DMS 273 treated with DMSO at 0.1 percent for 48 hours (cell line): ENCODE data around the gene ROCK1.

Experiments
- DNase-seq: peaks from one replicate; lab custom pipeline; 2025; lab: John Stamatoyannopoulos, UW

Gene ROCK1

GRCh38 chr18:21105936-21106335 is 5.7 kb downstream of the ROCK1 start:
- no peak for DNase-seq

- no peak for DNase-seq
Measured at GRCh38 chr18:21101172-21101571, 10.4 kb downstream of the ROCK1 start.

- no peak for DNase-seq
Measured at GRCh38 chr18:21100678-21101077, 10.9 kb downstream of the ROCK1 start.

- DNase-seq, result no peak
Measured at GRCh38 chr18:21100146-21100545, 11.5 kb downstream of the ROCK1 start.

- DNase-seq, result no peak
Measured at GRCh38 chr18:21099442-21099841, 12.2 kb downstream of the ROCK1 start.

- DNase-seq, result no peak
Measured at GRCh38 chr18:21096760-21097159, 14.9 kb downstream of the ROCK1 start.

GRCh38 chr18:21093133-21093532 is 18.5 kb downstream of the ROCK1 start:
- DNase-seq, result no peak

- DNase-seq, result no peak
Measured at GRCh38 chr18:21090680-21091079, 20.9 kb downstream of the ROCK1 start.

GRCh38 chr18:21085579-21086166 is 25.9 kb downstream of the ROCK1 start:
- DNase-seq, result no peak

GRCh38 chr18:21084511-21085078 is 27.0 kb downstream of the ROCK1 start:
- DNase-seq, result no peak

- DNase-seq, result no peak
Measured at GRCh38 chr18:21083017-21083416, 28.6 kb downstream of the ROCK1 start.

GRCh38 chr18:21081426-21081825 is 30.2 kb downstream of the ROCK1 start:
- DNase-seq, result no peak

- no peak for DNase-seq
Measured at GRCh38 chr18:21080576-21080975, 31.0 kb downstream of the ROCK1 start.

- no peak for DNase-seq
Measured at GRCh38 chr18:21074336-21075323, 37.0 kb downstream of the ROCK1 start.

- no peak for DNase-seq
Measured at GRCh38 chr18:21073180-21073579, 38.4 kb downstream of the ROCK1 start.

GRCh38 chr18:21071071-21071470 is 40.5 kb downstream of the ROCK1 start:
- no peak for DNase-seq

GRCh38 chr18:21069468-21069867 is 42.1 kb downstream of the ROCK1 start:
- no peak for DNase-seq

GRCh38 chr18:21064347-21064746 is 47.3 kb downstream of the ROCK1 start:
- no peak for DNase-seq

- no peak for DNase-seq
Measured at GRCh38 chr18:21063011-21063410, 48.6 kb downstream of the ROCK1 start.

- DNase-seq, result no peak
Measured at GRCh38 chr18:21057112-21057511, 54.5 kb downstream of the ROCK1 start.

- DNase-seq, result no peak
Measured at GRCh38 chr18:21056545-21056944, 55.1 kb downstream of the ROCK1 start.

GRCh38 chr18:21054252-21054821 is 57.3 kb downstream of the ROCK1 start:
- DNase-seq, result no peak

- DNase-seq, result no peak
Measured at GRCh38 chr18:21053127-21053526, 58.5 kb downstream of the ROCK1 start.
